H7 (cell line): ENCODE measurements around the gene CNTNAP2. TPM values are rescaled to one million over a fixed set of nuclear protein-coding genes. Genes with fewer than 3 reads are reported as not detected.
"Not testable (repeated sequence)": the region's sequence is repeated elsewhere in the genome, so short reads cannot be mapped to it uniquely, and the experiment has no call there.

Experiments used
- DNase-seq: peaks from one replicate; pipeline ENCODE4 v3.0.0; 2012
- H3K27me3 ChIP-seq: 2 replicates; pipeline ENCODE4 v1.6.0; 2011; ENCODE audit warnings: mild to moderate bottlenecking, low read length; ENCODE audit not compliant: control insufficient read depth, insufficient read depth
- H3K36me3 ChIP-seq: replicated peaks from 2 replicates; pipeline ENCODE4 v1.5.1; 2011; ENCODE audit warnings: low read length; ENCODE audit not compliant: control insufficient read depth, insufficient read depth
- H3K4me3 ChIP-seq: 2 replicates; pipeline ENCODE4 v1.5.1; 2011; ENCODE audit warnings: low read depth, mild to moderate bottlenecking, control low read depth, low read length, moderate library complexity; ENCODE audit not compliant: insufficient read depth
- total RNA-seq: library from RNA; depleted of rRNA; stranded (reverse); fragments of >200 nt; shearing (Covaris generic); gene quantifications from 2 replicates; pipeline ENCODE4 v1.2.3, GENCODE V29; 2014

Gene CNTNAP2
- total RNA-seq, 1 experiment from 2014 or later, result 109 TPM

DNA sequence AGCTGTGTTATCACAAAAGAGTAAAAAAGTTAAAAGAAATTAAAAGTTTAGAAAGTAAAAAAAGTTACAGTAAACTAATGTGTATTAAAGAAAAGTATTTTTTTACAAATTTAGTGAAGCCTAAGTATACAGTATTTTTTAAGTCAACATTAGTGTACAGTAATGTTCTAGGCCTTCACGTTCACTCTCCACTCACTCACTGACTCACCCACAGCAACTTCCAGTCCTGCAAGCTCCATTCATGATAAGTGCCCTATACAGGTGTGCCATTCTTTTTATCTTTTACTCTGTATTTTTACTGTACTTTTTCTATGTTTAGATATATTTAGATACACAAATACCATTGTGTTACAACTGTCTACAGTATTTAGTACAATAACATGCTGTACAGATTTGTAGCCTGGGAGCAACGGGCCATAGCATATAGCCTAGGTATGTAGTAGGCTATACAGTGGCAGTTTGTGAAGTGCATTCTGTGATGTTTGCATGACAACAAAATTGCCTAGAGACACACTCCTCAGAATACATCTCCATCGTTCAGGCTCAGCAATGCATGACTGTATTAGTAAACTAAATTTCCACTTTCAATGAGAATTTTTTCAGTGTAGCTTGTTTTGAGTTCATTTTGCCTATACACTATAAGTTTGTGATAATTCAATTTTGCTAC lies 1934.0 kb downstream of the CNTNAP2 start:
- Histone ChIP-seq H3K27me3 (no peaks in the 10 kb centered on the region), H3K4me3 (no peak overlapping the region), H3K36me3 (no peaks in the 10 kb centered on the region)
- DNase-seq, result no peak

DNA sequence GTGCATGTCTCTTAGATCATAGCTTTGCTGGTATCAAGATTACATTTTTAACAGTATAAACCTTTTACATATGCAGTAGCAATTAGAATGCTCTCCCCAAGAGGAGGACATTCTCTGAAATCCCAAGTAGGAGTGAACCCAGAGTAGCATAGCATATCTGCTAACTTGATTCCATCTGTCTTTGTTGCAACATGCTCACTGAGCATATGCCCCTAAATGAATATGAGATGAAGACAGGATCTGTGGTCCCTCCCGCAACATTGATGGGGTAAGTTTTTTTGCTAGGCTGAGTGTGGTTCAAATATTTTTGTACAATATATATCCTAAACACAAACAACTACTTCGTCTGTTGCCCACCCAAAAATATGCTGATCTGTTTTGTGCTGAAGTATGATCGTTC lies 1939.8 kb downstream of the CNTNAP2 start:
- Histone ChIP-seq H3K4me3 (no peak overlapping the region), H3K36me3 (no peaks in the 10 kb centered on the region), H3K27me3 (no peaks in the 10 kb centered on the region)
- DNase-seq, result no peak

DNA sequence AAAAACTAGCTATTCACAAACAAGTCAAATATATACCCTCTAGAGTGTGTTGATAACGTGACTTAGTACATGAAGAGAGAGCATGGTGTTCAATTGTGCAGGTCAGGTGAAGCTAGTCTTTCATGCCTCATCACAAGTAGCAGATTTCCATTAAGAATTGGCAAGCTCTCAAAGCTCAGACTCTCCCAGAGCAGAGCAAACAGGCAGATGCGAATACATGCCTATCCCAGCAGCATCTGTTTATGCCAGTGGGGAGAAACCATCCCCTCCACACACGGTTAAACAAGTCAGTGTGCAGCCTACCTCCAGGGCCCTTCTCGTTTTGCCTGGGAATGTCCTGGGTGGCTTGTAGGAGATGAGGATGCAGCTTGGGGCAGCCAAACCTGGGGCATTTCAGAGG lies 1941.5 kb downstream of the CNTNAP2 start:
- no peaks in the 10 kb centered on the region for H3K36me3 ChIP-seq
- H3K4me3 ChIP-seq, result no peak overlapping the region
- DNase-seq, result peak; percentile 2
- no peaks in the 10 kb centered on the region for H3K27me3 ChIP-seq

DNA sequence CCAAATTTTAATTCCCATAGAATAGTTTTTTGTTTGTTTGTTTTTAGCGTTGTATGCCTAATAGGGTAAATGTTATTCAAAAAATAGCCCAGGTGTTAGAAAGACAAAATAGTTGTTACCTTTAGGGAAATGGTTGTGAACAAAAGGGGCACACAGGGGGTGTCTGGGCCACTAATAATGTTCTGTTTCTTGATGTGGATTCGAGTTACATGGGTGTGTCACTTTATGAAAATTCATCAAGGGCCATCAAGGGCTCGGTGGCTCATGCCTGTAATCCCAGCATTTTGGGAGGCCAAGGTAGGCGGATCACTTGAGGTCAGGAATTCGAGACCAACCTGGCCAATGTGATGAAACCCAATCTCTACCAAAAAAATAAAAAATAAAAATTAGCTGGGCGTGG lies 1942.2 kb downstream of the CNTNAP2 start:
- no peaks in the 10 kb centered on the region for H3K27me3 ChIP-seq
- DNase-seq, result no peak
- no peak overlapping the region for H3K4me3 ChIP-seq
- no peaks in the 10 kb centered on the region for H3K36me3 ChIP-seq

GRCh38 chr7:148060724-148061123 lies 1944.1 kb downstream of the CNTNAP2 start:
- no peak for DNase-seq
- Histone ChIP-seq H3K36me3 (no peaks in the 10 kb centered on the region), H3K4me3 (no peak overlapping the region), H3K27me3 (no peaks in the 10 kb centered on the region)

- H3K4me3 ChIP-seq, H3K27me3 ChIP-seq, H3K36me3 ChIP-seq, DNase-seq: not testable (repeated sequence)
These were observed 1961.5 kb downstream of the CNTNAP2 start for GRCh38 chr7:148078111-148078510.

- Histone ChIP-seq H3K36me3 (no peaks in the 10 kb centered on the region), H3K27me3 (no peaks in the 10 kb centered on the region), H3K4me3 (no peak overlapping the region)
- DNase-seq, result no peak
These were observed 1962.8 kb downstream of the CNTNAP2 start for GRCh38 chr7:148079206-148080080.

DNA sequence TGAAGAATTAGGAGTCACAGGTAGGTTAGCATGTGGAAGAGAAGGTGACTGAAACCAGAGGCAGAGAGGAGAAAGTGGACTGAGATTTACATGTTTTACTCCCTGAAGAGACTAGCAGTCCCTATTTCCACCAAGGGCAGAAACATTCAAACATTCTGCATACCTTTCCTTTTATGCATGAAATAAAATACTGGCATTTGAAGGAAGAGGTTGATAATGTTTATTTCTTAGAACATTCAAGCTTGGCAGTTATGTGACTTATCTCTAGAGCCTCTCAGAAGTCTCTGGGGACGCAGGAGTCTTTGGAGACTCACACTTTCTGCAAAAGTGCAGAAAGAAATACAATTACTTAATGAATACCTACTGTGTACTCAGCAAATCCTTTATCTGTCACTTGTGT lies 1966.8 kb downstream of the CNTNAP2 start:
- Histone ChIP-seq H3K4me3 (no peak overlapping the region), H3K27me3 (no peaks in the 10 kb centered on the region), H3K36me3 (no peaks in the 10 kb centered on the region)
- no peak for DNase-seq

GRCh38 chr7:148084138-148084537 lies 1967.5 kb downstream of the CNTNAP2 start:
- H3K36me3 ChIP-seq, result no peaks in the 10 kb centered on the region
- no peaks in the 10 kb centered on the region for H3K27me3 ChIP-seq
- H3K4me3 ChIP-seq, result no peak overlapping the region
- peak; percentile 56 for DNase-seq

- no peaks in the 10 kb centered on the region for H3K36me3 ChIP-seq
- no peak for DNase-seq
- no peak overlapping the region for H3K4me3 ChIP-seq
- H3K27me3 ChIP-seq, result no peaks in the 10 kb centered on the region
These were observed 1975.3 kb downstream of the CNTNAP2 start for GRCh38 chr7:148091882-148092281.

DNA sequence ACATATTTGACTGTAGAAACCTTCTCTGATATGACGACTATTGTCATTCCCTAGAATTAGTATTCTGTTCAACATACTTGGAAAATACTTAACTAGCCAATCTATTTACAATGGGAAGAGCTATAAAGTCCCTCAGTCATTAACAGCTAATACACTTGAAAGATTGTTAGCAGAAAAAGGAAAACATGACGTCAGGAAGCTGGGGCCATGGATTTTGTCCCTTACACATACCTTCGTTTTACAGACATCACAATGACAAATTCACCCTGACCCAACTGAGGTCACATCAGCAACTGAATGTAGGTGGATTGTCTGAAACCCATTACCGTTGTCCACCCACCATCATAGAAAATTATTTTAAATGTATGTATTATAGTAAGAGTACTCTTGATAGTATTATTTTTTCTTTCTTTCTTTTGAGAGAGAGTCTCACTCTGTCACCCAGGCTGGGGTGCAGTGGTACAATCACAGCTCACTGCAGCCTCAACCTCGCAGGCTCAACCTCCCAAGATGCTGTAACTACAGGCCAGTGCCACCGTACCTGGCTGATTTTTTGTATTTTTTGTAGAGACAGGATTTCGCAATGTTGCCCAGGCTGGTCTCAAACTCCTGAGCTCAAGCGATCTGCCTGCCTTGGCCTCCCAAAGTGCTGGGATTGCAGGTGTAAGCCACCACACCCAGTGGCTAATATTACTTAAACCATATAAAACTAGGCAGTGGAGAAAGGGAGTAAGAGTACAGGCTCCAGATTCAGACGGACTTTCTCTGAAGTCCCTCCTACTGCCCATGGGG lies 1977.0 kb downstream of the CNTNAP2 start:
- no peak for DNase-seq
- Histone ChIP-seq H3K36me3 (no peaks in the 10 kb centered on the region), H3K27me3 (no peaks in the 10 kb centered on the region), H3K4me3 (no peak overlapping the region)

DNA sequence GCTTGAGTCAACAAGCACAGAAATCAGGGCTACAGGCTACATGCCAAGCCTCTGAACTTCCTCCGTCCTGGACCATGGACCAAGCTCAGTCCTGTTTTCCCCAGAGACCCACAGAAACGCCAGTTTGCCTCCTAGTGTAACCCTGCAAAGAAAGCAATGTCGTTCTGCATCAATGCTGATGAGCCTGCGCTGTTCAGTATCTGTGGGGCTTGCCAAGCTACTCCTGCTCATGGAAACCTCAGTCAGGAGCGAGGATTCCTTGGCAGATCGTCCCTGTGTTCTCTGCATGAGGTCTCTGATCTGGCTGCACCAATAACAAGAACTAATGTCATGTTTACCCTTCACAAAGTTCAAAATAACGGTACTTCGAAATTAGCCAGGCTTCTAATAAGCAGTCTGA lies 1978.5 kb downstream of the CNTNAP2 start:
- DNase-seq, result no peak
- Histone ChIP-seq H3K36me3 (no peaks in the 10 kb centered on the region), H3K4me3 (no peak overlapping the region)

DNA sequence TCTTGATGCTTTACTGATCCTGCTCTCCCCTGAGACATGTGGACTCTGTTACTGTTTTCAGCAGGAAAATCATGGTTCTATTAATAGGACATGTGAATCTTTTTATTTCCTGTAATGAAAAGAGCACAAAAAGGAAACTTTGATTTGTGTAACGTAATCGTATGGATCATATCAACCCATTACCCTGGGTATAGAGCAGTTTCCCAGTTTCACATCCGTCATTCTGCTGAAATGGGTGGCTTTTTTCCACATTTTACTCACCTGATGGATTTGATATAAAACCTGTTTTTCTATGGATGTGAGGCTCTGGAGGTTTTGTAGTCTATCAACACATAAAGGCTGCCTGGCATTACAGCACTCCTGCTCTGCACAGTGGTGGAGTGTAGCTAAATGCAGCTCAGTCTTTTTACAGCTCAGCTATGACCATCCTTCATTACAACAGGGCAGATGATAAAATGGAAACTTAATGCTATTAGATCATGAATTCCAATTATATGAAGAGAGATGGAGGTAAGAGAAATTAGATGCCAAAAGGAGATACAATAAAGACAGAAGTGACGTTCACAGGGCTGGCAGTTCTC lies 1987.6 kb downstream of the CNTNAP2 start:
- H3K27me3 ChIP-seq, result no peaks in the 10 kb centered on the region
- H3K4me3 ChIP-seq, result no peak overlapping the region
- H3K36me3 ChIP-seq, result no peaks in the 10 kb centered on the region
- no peak for DNase-seq

More for the DNA sequence above, 1978.5 kb downstream of the CNTNAP2 start:
- H3K27me3 ChIP-seq, result no peaks in the 10 kb centered on the region

DNA sequence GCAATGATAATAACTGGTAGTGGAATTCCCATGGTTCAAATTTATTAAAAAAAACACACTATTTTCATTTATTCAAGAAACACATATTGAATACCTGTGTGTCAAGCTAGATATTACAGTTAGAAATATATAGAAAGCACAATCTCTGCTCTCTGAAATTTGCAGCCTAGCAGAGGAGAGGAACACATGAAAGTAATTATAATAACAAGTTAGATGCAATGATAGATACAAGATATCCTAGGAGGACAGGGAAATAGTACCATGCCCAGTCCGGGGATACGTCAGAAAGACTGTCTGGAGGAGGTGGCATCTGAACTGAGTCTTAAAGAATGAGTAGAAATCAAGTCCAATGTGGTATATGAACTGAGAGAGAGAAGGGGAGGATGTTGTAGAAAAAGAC lies 1988.3 kb downstream of the CNTNAP2 start:
- Histone ChIP-seq H3K36me3 (no peaks in the 10 kb centered on the region), H3K27me3 (no peaks in the 10 kb centered on the region), H3K4me3 (no peak overlapping the region)
- DNase-seq, result no peak
